ENCODE results near the gene DAPK1.

Gene DAPK1

DNA sequence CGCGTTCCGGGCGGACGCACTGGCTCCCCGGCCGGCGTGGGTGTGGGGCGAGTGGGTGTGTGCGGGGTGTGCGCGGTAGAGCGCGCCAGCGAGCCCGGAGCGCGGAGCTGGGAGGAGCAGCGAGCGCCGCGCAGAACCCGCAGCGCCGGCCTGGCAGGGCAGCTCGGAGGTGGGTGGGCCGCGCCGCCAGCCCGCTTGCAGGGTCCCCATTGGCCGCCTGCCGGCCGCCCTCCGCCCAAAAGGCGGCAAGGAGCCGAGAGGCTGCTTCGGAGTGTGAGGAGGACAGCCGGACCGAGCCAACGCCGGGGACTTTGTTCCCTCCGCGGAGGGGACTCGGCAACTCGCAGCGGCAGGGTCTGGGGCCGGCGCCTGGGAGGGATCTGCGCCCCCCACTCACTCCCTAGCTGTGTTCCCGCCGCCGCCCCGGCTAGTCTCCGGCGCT, at the start of gene DAPK1:
TSS of gene DAPK1 (plus strand) at position 264 of the 442 bp plus-strand sequence. CDS start 1,211 bp downstream, outside the sequence.
- H3K9me3 Mint-ChIP-seq, result no peaks in the 10 kb centered on the region
- no peaks in the 10 kb centered on the region for H3K36me3 Mint-ChIP-seq (ENCODE audit: low read depth)
- peaks cover 3% of the 10 kb centered on the region for H3K4me1 Mint-ChIP-seq (ENCODE audit: low read depth)
- H3K27me3 Mint-ChIP-seq (ENCODE audit: low read depth), result peaks cover 66% of the 10 kb centered on the region
- H3K27ac Mint-ChIP-seq, result no peak within 1 kb of the TSS
- peak within 1 kb of the TSS; percentile 28 for H3K4me3 Mint-ChIP-seq

- Mint-ChIP-seq H3K36me3 (ENCODE audit: low read depth) (no peaks in the 10 kb centered on the region), H3K4me3 (no peak overlapping the region)
Observed at GRCh38 chr9:87451149-87451548, 46.5 kb upstream of the DAPK1 start.

GRCh38 chr9:87455407-87455806, 42.3 kb upstream of the DAPK1 start:
- no peaks in the 10 kb centered on the region for H3K27me3 Mint-ChIP-seq (ENCODE audit: low read depth)
- H3K36me3 Mint-ChIP-seq (ENCODE audit: low read depth), result no peaks in the 10 kb centered on the region
- no peaks in the 10 kb centered on the region for H3K4me1 Mint-ChIP-seq (ENCODE audit: low read depth)
- no peak overlapping the region for H3K4me3 Mint-ChIP-seq
- H3K9me3 Mint-ChIP-seq, result peaks cover 23% of the 10 kb centered on the region
- H3K27ac Mint-ChIP-seq, result no peak overlapping the region

More at GRCh38 chr9:87451149-87451548, 46.5 kb upstream of the DAPK1 start:
- no peak overlapping the region for H3K27ac Mint-ChIP-seq
- peaks cover 17% of the 10 kb centered on the region for H3K9me3 Mint-ChIP-seq
- H3K4me1 Mint-ChIP-seq (ENCODE audit: low read depth), result no peaks in the 10 kb centered on the region
- no peaks in the 10 kb centered on the region for H3K27me3 Mint-ChIP-seq (ENCODE audit: low read depth)

GRCh38 chr9:87461256-87461655, 36.4 kb upstream of the DAPK1 start:
- no peaks in the 10 kb centered on the region for H3K27me3 Mint-ChIP-seq (ENCODE audit: low read depth)
- no peaks in the 10 kb centered on the region for H3K36me3 Mint-ChIP-seq (ENCODE audit: low read depth)
- peaks cover 6% of the 10 kb centered on the region for H3K4me1 Mint-ChIP-seq (ENCODE audit: low read depth)
- H3K4me3 Mint-ChIP-seq, result no peak overlapping the region
- H3K9me3 Mint-ChIP-seq, result peaks cover 5% of the 10 kb centered on the region
- H3K27ac Mint-ChIP-seq, result no peak overlapping the region

DNA sequence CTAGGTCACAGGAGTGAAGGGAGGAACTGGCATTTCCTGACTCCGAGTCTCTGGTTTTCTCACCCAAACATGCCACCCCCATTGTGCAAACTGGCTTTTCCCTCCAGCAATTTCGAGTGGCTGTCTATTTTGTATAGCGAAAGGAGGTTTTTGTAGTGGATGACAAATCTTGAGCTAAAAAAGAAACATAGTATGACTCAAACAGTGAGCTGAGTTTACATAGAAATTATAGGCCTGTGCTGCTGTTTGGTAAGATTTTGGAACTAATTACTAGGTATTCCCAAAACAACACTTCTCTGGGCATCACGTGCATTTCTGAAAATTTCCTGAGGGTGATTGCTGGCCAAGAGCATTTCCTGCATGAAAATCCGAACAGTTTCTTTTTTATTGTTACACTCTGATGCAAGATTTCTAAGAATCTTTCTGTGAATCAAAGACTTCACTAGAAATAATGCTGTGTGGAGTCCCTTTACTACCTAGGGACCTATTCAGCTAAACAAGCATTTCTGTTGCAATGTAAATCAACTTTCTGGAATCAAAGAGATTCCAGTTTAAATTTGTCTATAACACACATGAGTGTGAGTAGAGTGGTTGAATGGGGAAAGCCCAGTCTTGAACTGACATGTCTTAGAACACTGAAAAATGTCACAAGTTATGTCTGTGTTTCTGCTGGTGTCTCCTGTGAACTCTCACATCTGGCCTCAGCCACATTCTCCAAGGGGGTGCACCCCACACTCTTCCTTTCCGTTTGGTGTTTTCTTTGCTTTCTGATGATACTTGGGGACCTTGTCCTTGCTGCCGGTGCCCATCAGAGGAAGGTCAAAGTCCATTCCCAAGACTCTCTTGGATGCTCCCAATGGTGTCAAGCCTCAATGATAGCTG, 33.3 kb upstream of the DAPK1 start:
- Mint-ChIP-seq H3K4me1 (ENCODE audit: low read depth) (peaks cover 6% of the 10 kb centered on the region), H3K9me3 (no peaks in the 10 kb centered on the region), H3K4me3 (no peak overlapping the region), H3K27ac (no peak overlapping the region), H3K36me3 (ENCODE audit: low read depth) (no peaks in the 10 kb centered on the region), H3K27me3 (ENCODE audit: low read depth) (no peaks in the 10 kb centered on the region)

DNA sequence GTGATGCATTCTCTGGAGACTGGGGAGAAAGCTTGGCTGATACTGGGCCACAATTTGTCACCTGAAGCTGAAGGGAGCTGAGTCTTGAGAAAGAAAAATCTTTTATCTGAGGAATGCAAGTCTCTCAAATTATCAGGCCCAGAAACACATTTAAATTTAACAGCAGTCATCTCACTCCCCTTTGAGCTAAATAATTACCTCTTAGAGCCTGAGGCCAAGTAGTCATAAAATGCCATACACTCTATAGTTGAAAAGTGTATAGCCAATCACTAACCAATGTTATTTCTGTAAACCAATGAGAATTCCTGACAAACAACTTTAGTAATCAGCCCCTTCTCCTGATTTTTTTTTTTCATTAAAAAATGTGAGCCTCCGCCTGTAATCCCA, 32.7 kb upstream of the DAPK1 start:
- Mint-ChIP-seq H3K27ac (no peak overlapping the region), H3K27me3 (ENCODE audit: low read depth) (no peaks in the 10 kb centered on the region), H3K9me3 (no peaks in the 10 kb centered on the region), H3K36me3 (ENCODE audit: low read depth) (no peaks in the 10 kb centered on the region), H3K4me1 (ENCODE audit: low read depth) (peaks cover 6% of the 10 kb centered on the region), H3K4me3 (no peak overlapping the region)

GRCh38 chr9:87465816-87466215, 31.9 kb upstream of the DAPK1 start:
- Mint-ChIP-seq H3K27me3 (ENCODE audit: low read depth) (no peaks in the 10 kb centered on the region), H3K4me3 (no peak overlapping the region), H3K27ac (no peak overlapping the region), H3K9me3 (no peaks in the 10 kb centered on the region), H3K4me1 (ENCODE audit: low read depth) (peaks cover 6% of the 10 kb centered on the region), H3K36me3 (ENCODE audit: low read depth) (no peaks in the 10 kb centered on the region)

DNA sequence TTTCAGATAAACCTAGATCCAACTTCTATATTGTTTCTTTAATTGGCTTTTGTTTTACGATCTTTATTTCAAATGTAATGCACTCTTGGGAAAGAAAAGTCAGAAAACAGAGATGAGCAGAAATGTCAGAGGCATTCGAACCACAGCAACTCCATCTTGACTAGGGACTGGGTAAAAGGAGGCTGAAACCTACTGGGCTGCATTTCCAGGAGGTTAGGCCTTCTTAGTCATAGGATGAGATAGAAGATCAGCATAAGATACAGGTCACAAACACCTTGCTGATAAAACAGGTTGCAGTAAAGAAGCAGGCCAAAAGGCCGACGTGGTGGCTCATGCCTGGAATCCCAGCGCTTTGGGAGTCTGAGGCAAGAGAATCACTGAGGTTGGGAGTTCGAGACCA, 30.5 kb upstream of the DAPK1 start:
- peaks cover 6% of the 10 kb centered on the region for H3K4me1 Mint-ChIP-seq (ENCODE audit: low read depth)
- H3K36me3 Mint-ChIP-seq (ENCODE audit: low read depth), result no peaks in the 10 kb centered on the region
- no peaks in the 10 kb centered on the region for H3K9me3 Mint-ChIP-seq
- H3K27me3 Mint-ChIP-seq (ENCODE audit: low read depth), result no peaks in the 10 kb centered on the region
- no peak overlapping the region for H3K27ac Mint-ChIP-seq
- no peak overlapping the region for H3K4me3 Mint-ChIP-seq

DNA sequence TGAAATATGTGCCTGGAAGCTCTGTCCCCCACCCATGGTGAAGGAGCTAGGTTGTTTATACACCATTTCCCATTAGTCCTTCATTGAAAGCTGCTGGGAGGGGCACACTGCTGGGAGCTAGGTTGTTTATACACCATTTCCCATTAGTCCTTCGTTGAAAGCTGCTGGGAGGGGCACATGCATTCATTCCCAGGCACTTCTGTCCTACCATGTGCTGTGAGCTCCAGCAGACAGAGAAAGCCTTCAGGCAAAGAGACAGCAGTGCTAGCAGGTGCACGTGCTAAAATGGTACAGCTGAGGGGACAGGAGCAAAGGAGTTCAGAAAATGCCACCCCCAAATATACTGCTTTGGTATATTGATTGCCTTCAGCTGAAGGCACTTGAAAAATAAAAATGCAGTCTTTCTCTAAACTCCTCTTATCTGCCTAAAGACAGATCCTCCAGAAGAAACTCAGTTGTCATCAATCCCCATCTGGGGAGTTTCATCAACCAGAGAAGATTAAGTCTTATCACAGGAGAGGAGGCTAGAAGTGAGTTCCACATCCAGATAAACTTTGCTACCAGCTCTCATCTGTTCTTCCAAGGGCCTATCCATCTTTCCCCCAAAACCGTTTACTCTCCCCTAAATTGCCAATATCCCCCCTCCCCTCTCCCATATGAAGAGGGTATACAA, 27.7 kb upstream of the DAPK1 start:
- Mint-ChIP-seq H3K4me3 (no peak overlapping the region), H3K9me3 (no peaks in the 10 kb centered on the region), H3K27me3 (ENCODE audit: low read depth) (no peaks in the 10 kb centered on the region), H3K36me3 (ENCODE audit: low read depth) (no peaks in the 10 kb centered on the region), H3K27ac (no peak overlapping the region), H3K4me1 (ENCODE audit: low read depth) (no peaks in the 10 kb centered on the region)

- Mint-ChIP-seq H3K4me3 (no peak overlapping the region), H3K9me3 (no peaks in the 10 kb centered on the region), H3K27ac (no peak overlapping the region), H3K27me3 (ENCODE audit: low read depth) (no peaks in the 10 kb centered on the region), H3K36me3 (ENCODE audit: low read depth) (no peaks in the 10 kb centered on the region), H3K4me1 (ENCODE audit: low read depth) (no peaks in the 10 kb centered on the region)
Observed at GRCh38 chr9:87471746-87472145, 25.9 kb upstream of the DAPK1 start.

DNA sequence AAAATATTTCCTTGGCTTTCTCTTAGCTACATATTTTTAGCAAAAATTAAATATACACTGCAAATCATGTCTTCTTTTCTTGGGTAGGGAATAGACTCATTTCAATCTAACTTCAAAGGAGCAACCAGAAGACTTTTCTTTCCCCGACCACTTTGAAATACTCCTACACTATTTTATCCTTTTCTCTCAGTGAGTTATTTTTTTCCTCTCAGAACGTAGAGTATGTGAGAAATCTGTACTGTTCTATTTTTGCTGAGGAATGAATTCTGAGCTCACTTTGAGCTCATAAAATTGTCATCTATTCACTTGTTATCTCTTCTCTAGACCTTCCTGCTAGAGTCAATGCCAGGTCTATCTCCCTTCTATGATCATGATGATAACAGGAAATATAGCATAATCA, 22.2 kb upstream of the DAPK1 start:
- Mint-ChIP-seq H3K27ac (no peak overlapping the region), H3K9me3 (no peaks in the 10 kb centered on the region), H3K36me3 (ENCODE audit: low read depth) (no peaks in the 10 kb centered on the region)

DNA sequence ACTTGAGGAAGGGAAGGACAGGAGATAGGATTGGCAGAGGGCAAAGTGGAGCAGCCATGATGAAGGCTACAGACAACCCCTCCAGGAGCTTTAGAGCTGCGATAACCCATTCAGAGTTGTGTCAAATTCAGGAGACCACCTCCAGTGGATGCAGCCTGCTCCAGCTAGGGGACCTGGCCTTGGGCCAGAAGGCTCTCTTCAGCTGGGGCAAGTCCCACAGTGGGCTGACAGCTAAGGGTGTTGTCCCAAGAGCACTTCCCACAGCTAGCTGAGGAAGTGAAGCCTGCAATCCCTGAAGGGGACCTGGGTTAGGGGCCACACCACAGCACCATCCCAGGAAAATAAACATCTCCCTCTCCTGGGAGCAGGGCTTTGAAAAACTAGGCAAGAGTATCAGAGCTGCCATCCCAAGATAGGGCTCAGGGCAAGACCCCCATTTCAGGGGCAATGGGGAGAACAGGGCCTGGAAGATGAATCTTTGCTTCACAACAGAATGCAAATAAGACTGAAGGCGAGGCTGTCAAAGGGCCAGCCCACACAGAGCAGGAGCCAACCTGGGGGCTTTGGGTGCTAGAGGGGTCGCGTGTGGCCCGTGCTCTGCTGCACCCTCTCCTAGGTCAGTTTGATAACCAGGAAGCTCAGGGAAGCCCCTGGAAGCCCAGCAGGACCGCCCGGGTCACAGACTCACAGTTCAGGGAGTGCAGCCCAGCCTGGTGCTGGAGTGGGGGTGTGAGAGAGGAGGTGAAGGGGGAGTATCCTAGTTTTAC, 19.3 kb upstream of the DAPK1 start:
- Mint-ChIP-seq H3K36me3 (ENCODE audit: low read depth) (no peaks in the 10 kb centered on the region), H3K4me1 (ENCODE audit: low read depth) (no peaks in the 10 kb centered on the region), H3K9me3 (no peaks in the 10 kb centered on the region), H3K4me3 (no peak overlapping the region), H3K27ac (no peak overlapping the region), H3K27me3 (ENCODE audit: low read depth) (no peaks in the 10 kb centered on the region)

More for the DNA sequence above, 22.2 kb upstream of the DAPK1 start:
- Mint-ChIP-seq H3K4me3 (no peak overlapping the region), H3K4me1 (ENCODE audit: low read depth) (no peaks in the 10 kb centered on the region), H3K27me3 (ENCODE audit: low read depth) (no peaks in the 10 kb centered on the region)

- H3K27me3 Mint-ChIP-seq (ENCODE audit: low read depth), result no peaks in the 10 kb centered on the region
Observed at GRCh38 chr9:87479801-87480201, 17.9 kb upstream of the DAPK1 start.

More at GRCh38 chr9:87479801-87480201, 17.9 kb upstream of the DAPK1 start:
- no peaks in the 10 kb centered on the region for H3K36me3 Mint-ChIP-seq (ENCODE audit: low read depth)
- no peaks in the 10 kb centered on the region for H3K9me3 Mint-ChIP-seq
- H3K4me1 Mint-ChIP-seq (ENCODE audit: low read depth), result no peaks in the 10 kb centered on the region
- H3K4me3 Mint-ChIP-seq, result no peak overlapping the region
- H3K27ac Mint-ChIP-seq, result no peak overlapping the region
